ENCODE data around the gene TTC27.

The TTC27 gene

DNA sequence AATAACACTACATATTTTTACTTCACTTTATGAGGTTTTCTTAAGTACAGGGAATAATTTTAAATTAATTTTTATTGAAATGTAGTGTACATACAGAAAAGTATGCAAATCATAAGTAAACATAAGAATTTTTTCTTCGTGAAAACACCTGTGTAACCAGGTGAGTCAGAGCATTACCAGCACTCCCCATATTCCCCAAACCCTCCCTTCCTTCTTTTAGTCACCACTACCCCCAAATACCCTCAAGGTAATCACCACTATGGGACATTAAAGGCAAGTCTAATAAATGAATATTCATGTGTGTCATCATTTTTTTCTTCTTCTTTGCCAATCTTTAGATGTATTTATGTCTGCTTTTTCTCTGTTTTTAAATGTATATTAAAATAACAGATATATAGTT, 179.0 kb downstream of the TTC27 start:
- DNase-seq (ENCODE audit: low read depth): no peak
- no peak for TF ChIP-seq CTCF (conservative IDR thresholded peaks at IDR 0.05; ENCODE audit: low read depth, low read length)
- H3K4me3 ChIP-seq (ENCODE audit: low read depth, low read length): no peak overlapping the region

GRCh38 chr2:32807662-32808061, 179.8 kb downstream of the TTC27 start:
- H3K4me3 ChIP-seq (ENCODE audit: low read depth, low read length): no peak overlapping the region
- no peak for TF ChIP-seq CTCF (conservative IDR thresholded peaks at IDR 0.05; ENCODE audit: low read depth, low read length)
- DNase-seq (ENCODE audit: low read depth): no peak

GRCh38 chr2:32810909-32811495, 183.2 kb downstream of the TTC27 start:
- no peak for DNase-seq (ENCODE audit: low read depth)
- H3K4me3 ChIP-seq (ENCODE audit: low read depth, low read length): no peak overlapping the region
- TF ChIP-seq CTCF (conservative IDR thresholded peaks at IDR 0.05; ENCODE audit: low read depth, low read length): no peak

GRCh38 chr2:32811696-32812095, 183.8 kb downstream of the TTC27 start:
- no peak overlapping the region for H3K4me3 ChIP-seq (ENCODE audit: low read depth, low read length)
- no peak for TF ChIP-seq CTCF (conservative IDR thresholded peaks at IDR 0.05; ENCODE audit: low read depth, low read length)
- no peak for DNase-seq (ENCODE audit: low read depth)

DNA sequence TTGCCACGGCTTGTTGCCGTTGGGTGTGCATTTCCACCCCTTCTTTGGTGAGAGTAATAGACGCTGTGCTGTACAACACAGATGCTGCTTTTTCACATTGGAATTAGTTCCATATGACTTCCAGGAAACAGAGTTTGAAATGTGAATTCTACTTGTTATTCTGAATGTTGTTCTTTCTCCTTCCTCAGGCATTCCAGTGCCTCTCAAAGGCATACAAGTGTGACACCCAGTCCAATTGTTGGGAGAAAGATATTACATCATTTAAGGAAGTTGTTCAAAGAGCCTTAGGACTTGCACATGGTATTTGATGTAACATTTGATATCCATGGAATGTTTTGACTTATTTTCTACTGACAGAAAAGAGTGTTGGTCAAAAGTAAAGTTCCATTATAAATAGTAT, 184.5 kb downstream of the TTC27 start:
- no peak overlapping the region for H3K4me3 ChIP-seq (ENCODE audit: low read depth, low read length)
- peak; percentile 44 for DNase-seq (ENCODE audit: low read depth)
- TF ChIP-seq CTCF (conservative IDR thresholded peaks at IDR 0.05; ENCODE audit: low read depth, low read length): no peak

- no peak overlapping the region for H3K4me3 ChIP-seq (ENCODE audit: low read depth, low read length)
- TF ChIP-seq CTCF (conservative IDR thresholded peaks at IDR 0.05; ENCODE audit: low read depth, low read length): no peak
- DNase-seq (ENCODE audit: low read depth): no peak
Observed at GRCh38 chr2:32820088-32820487, 192.2 kb downstream of the TTC27 start.

- no peak for DNase-seq (ENCODE audit: low read depth)
- no peak for TF ChIP-seq CTCF (conservative IDR thresholded peaks at IDR 0.05; ENCODE audit: low read depth, low read length)
- no peak overlapping the region for H3K4me3 ChIP-seq (ENCODE audit: low read depth, low read length)
Observed at GRCh38 chr2:32820701-32821100, 192.9 kb downstream of the TTC27 start.
